Prostate gland (tissue), 2 donors: ENCODE measurements around the gene SPINK1. TPM values are rescaled to one million over a fixed set of nuclear protein-coding genes. Genes with fewer than 3 reads are reported as not detected.
"Not testable (repeated sequence)": the region's sequence is repeated elsewhere in the genome, so short reads cannot be mapped to it uniquely, and the experiment has no call there.

Source experiments
- DNase-seq: peaks from one replicate; pipeline ENCODE4 v3.0.0-alpha.2; 2019; ENCODE audit warnings: low spot score
- H3K27ac ChIP-seq, 2 donors: fragments of 200-600 bp; sonication (generic); 2 replicates each; pipeline ENCODE4 v1.5.1; 2017 to 2019
- H3K27me3 ChIP-seq: fragments of 200-600 bp; sonication (generic); replicated peaks from 2 replicates; pipeline ENCODE4 v1.5.1; 2019; ENCODE audit not compliant: insufficient read depth
- H3K36me3 ChIP-seq, 2 donors: fragments of 200-600 bp; sonication (generic); 1 replicate in 1 of 2; 2 replicates in 1 of 2; pipeline versions ENCODE4 v1.5.1 to v1.8.1; 2017 to 2019
- H3K4me1 ChIP-seq: fragments of 200-600 bp; sonication (generic); replicated peaks from 2 replicates; pipeline ENCODE4 v1.5.1; 2019
- H3K4me3 ChIP-seq, 2 donors: fragments of 200-600 bp; sonication (generic); 2 replicates each; pipeline ENCODE4 v1.5.1; 2017 to 2019
- H3K9me3 ChIP-seq: fragments of 200-600 bp; sonication (generic); 2 replicates; pipeline ENCODE4 v1.5.1; 2017
- POLR2A ChIP-seq: fragments of 450-650 bp; IDR thresholded peaks from one replicate; pipeline ENCODE4 v1.6.1; 2016; ENCODE audit warnings: antibody characterized with exemption, mild to moderate bottlenecking
- POLR2AphosphoS5 ChIP-seq: sonication (generic); formaldehyde crosslinking; IDR thresholded peaks from one replicate; pipeline ENCODE4 v1.6.1; 2017; ENCODE audit warnings: antibody characterized with exemption
- WGBS: methylation state at CpG from one replicate; pipeline ENCODE4 v1.1.5; 2018; 5-methylcytosine and 5-hydroxymethylcytosine counted together
- intact Hi-C: fragments of 100-400 bp; cut with DNase I; formaldehyde crosslinking; loops from one replicate; pipeline ENCODE4 v1.14.2; 2022
- total RNA-seq, 2 donors: library from RNA; depleted of rRNA; stranded (reverse); fragments of >200 nt; gene quantifications; one replicate each; pipeline ENCODE4 v1.1.0, GENCODE V29; 2016
- TF ChIP-seq, protein P1 (sequence below), 4 experiments: fragments of 200-600 bp in 2 of 4; fragments of 450-650 bp in 2 of 4; sonication (generic) in 2 of 4; IDR thresholded peaks; 1 replicate in 3 of 4; 2 replicates in 1 of 4; pipeline ENCODE4 v1.5.1; 2016 to 2019; ENCODE audit warnings: antibody characterized with exemption in 4 of 4, mild to moderate bottlenecking in 2 of 4, moderate library complexity in 2 of 4

Gene SPINK1
- total RNA-seq, 2 donors from 2014 or later, result 3.7 TPM; not detected in 1

DNA sequence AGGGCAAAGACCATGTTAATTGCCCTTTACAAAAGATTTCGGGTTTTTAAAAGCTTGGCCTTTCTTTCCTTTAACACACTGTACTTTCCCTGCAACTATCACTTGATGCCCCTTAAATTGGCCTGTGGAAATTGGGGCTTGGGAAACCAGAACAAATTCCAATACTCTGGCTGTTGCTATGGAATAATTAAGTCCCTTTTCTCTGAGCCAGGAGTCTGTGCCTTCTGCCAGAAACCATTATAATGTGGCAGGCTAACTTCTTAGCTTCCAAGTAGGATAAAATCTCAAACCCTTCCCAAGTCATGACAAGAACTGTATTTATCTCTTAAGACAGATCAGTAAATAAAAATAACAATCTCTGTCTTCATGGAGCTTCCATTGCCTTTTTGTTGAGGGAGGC lies 1.1 kb upstream of the SPINK1 start:
- H3K36me3 ChIP-seq, result no peaks in the 10 kb centered on the region
- H3K27ac ChIP-seq, result no peak overlapping the region
- intact Hi-C loops, result no loop called here
- no peaks in the 10 kb centered on the region for H3K27me3 ChIP-seq
- no peak overlapping the region for H3K4me3 ChIP-seq
- H3K9me3 ChIP-seq, result no peaks in the 10 kb centered on the region
- WGBS, result 28% methylated on average over 1 of the region's 1 CpG
- no peaks in the 10 kb centered on the region for H3K4me1 ChIP-seq
- DNase-seq, result no peak
- TF ChIP-seq, protein P1, sequence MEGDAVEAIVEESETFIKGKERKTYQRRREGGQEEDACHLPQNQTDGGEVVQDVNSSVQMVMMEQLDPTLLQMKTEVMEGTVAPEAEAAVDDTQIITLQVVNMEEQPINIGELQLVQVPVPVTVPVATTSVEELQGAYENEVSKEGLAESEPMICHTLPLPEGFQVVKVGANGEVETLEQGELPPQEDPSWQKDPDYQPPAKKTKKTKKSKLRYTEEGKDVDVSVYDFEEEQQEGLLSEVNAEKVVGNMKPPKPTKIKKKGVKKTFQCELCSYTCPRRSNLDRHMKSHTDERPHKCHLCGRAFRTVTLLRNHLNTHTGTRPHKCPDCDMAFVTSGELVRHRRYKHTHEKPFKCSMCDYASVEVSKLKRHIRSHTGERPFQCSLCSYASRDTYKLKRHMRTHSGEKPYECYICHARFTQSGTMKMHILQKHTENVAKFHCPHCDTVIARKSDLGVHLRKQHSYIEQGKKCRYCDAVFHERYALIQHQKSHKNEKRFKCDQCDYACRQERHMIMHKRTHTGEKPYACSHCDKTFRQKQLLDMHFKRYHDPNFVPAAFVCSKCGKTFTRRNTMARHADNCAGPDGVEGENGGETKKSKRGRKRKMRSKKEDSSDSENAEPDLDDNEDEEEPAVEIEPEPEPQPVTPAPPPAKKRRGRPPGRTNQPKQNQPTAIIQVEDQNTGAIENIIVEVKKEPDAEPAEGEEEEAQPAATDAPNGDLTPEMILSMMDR (IDR thresholded peaks at IDR 0.05), result no peak
- no peak for TF ChIP-seq POLR2AphosphoS5
- TF ChIP-seq POLR2A, result no peak

DNA sequence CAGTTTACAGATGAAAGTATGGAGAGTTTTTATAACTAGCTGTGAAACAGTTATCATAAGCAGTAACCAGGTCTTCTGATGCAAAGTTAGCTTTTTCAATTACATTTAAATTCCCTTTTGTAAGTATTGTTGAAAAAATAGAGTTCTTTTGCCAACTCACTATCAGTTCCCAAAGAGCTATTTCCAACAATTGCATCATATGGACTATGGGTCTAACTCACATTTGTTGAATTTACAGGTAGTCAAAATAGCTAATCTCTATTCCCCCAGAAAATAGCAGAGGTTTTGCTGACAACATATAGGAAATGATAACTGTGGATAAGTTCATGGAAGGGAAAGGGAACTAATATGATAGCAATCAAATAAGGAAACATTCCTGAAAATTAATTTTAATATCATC lies 1.4 kb downstream of the SPINK1 start:
- Histone ChIP-seq H3K27me3 (no peaks in the 10 kb centered on the region), H3K4me1 (no peaks in the 10 kb centered on the region), H3K36me3 (no peaks in the 10 kb centered on the region), H3K4me3 (no peak overlapping the region), H3K27ac (no peak overlapping the region), H3K9me3 (no peaks in the 10 kb centered on the region)
- TF ChIP-seq POLR2AphosphoS5 (no peak), POLR2A (no peak)
- TF ChIP-seq, protein P1 (IDR thresholded peaks at IDR 0.05), result no peak
- DNase-seq, result no peak
- intact Hi-C loops, result no loop called here

DNA sequence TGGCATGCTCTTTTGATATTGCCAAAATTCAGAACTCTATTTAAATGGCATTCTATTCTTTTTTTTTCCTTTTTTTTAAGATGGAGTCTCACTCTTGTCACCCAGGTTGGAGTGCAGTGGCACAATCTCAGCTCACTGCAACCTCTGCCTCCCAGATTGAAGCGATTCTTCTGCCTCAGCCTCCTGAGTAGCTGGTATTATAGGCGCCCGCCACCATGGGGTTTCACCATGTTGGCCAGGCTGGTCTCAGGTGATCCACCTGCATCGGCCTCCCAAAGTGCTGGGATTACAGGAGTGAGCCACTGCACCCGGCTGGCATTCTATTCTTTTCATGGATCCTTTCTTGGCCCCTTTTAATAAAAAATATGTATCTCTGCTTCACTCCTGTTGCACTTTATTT lies 4.5 kb downstream of the SPINK1 start:
- 95% methylated on average over 5 of the region's 5 CpGs for WGBS
- H3K36me3 ChIP-seq, H3K27me3 ChIP-seq, DNase-seq, H3K9me3 ChIP-seq, intact Hi-C loops, H3K27ac ChIP-seq, H3K4me3 ChIP-seq, H3K4me1 ChIP-seq: not testable (repeated sequence)

DNA sequence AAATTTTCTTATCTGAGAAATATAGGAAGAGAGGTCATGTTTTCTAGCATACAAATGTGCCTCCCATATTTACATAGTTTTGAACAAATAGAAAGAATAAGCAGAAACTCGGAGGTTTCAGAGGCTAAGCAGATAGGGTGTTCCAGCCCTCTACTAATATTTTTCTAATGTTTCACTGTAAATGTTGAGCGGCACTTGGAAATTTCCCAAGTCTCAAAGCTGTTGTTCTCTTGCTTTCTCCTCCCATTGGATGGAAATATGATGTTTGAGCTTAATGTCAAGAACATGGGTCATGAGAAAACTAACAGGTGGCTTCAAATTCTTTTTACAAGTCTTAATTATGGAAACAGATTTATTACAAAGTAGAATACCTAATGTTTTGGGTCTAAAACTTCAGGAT lies 5.1 kb downstream of the SPINK1 start:
- WGBS, result 42% methylated on average over 2 of the region's 2 CpGs
- Histone ChIP-seq H3K4me1 (no peaks in the 10 kb centered on the region), H3K4me3 (no peak overlapping the region), H3K27ac (no peak overlapping the region), H3K36me3 (no peaks in the 10 kb centered on the region), H3K9me3 (no peaks in the 10 kb centered on the region), H3K27me3 (no peaks in the 10 kb centered on the region)
- no peak for DNase-seq
- TF ChIP-seq POLR2A, result no peak
- TF ChIP-seq, protein P1 (IDR thresholded peaks at IDR 0.05), result no peak
- TF ChIP-seq POLR2AphosphoS5, result no peak
- intact Hi-C loops, result no loop called here

DNA sequence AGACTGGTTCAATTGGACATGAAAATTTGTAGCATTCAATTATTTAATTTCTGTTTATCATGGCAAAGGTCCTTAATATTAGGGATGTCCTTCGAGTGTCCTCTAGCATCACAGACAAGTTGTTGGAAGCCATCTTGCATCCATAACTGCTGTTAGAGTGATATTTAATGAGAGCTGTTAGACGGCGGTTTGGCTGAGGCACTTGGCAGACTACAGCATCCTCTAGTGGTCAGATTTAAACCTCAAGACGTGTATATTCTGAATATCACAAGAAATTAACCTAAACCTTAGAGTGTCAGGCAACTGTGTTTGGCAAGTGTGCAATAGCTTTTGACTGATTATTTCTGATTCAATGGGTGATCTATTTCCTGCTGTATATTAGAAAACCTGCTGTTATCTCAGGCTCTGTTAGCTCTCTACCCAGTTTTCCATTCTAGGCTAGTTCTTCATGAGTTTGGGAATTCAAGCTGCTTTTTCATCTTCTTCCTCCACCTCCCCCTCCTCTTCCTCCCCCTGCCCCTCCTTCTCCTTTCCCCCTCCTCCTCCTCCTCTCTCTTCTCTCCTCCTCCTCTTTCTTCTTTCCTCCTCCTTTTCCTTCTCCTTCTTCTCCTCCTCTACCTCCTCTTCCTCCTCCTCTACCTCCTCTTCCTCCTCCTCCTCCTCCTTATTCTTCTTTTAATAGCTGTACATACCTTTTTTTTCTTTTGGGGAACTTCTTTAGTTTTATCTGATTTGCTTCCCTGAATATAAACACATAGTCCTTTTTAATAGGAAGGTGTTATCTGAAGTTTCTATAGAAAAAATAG lies 8.6 kb downstream of the SPINK1 start:
- intact Hi-C loops, result loop anchor here (1.0 kb wide), 1 partner anchor 195 kb away; no protein-coding TSS in a partner anchor
- Histone ChIP-seq H3K36me3 (no peaks in the 10 kb centered on the region), H3K27me3 (no peaks in the 10 kb centered on the region), H3K4me1 (no peaks in the 10 kb centered on the region), H3K27ac (no peak overlapping the region), H3K9me3 (no peaks in the 10 kb centered on the region), H3K4me3 (no peak overlapping the region)
- TF ChIP-seq POLR2A, result no peak
- TF ChIP-seq, protein P1 (IDR thresholded peaks at IDR 0.05), result peak; percentile 65 to 90 (median 78)
- WGBS, result 5% methylated on average over 4 of the region's 4 CpGs
- peak; percentile 32 for DNase-seq

DNA sequence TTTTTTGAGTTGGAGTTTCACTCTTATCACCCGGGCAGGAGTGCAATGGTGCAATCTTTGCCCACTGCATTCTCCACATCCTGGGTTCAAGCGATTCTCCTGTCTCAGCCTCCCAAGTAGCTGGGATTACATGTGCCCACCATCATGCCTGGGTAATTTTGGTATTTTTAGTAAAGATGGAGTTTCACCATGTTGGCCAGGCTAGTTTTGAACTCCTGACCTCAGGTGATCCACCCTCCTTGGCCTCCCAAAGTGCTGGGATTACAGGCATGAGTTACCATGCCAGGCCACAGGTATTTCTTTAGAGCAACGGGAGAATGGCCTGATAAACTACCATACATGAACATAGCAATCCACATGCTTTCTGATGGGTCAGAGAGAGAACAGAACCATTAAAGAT lies 9.2 kb downstream of the SPINK1 start:
- H3K9me3 ChIP-seq, H3K4me1 ChIP-seq, H3K27ac ChIP-seq, H3K4me3 ChIP-seq, DNase-seq, H3K27me3 ChIP-seq, H3K36me3 ChIP-seq: not testable (repeated sequence)
- intact Hi-C loops, result loop anchor here (1.0 kb wide), 1 partner anchor 194 kb away; no protein-coding TSS in a partner anchor
- WGBS, result 88% methylated on average over 3 of the region's 3 CpGs
